GM21529 (cell line): Measurements from ENCODE around the gene NCBP2L.

Experiments used
- ATAC-seq: cut with Tn5 transposase; IDR thresholded peaks from one replicate; pipeline ENCODE4 v1.9.1; 2021; ENCODE audit not compliant: unreplicated experiment

The NCBP2L gene

GRCh38 chrX:107752043-107752442, 25.5 kb upstream of the NCBP2L start:
- ATAC-seq: no peak

- no peak for ATAC-seq
Observed at GRCh38 chrX:107752714-107753113, 24.8 kb upstream of the NCBP2L start.

DNA sequence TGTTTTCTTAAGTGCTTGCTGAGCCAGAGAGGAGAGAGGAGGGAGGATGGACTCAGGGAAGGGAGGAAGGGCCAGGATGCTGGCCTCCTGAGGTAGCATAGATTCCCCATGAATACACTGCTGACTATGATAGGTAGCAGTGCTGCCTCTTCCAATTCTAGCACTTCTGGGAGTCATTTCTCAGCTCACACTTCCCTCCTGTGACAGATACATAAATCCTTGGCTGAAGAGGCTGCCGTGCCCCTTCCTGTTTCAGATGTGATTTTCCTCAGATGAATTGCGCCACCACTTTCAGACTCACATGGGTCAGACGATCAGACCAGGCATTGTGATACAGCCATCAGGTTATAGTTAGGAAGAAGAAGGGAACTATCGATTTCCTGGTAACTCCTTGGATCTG, 24.3 kb upstream of the NCBP2L start:
- no peak for ATAC-seq

DNA sequence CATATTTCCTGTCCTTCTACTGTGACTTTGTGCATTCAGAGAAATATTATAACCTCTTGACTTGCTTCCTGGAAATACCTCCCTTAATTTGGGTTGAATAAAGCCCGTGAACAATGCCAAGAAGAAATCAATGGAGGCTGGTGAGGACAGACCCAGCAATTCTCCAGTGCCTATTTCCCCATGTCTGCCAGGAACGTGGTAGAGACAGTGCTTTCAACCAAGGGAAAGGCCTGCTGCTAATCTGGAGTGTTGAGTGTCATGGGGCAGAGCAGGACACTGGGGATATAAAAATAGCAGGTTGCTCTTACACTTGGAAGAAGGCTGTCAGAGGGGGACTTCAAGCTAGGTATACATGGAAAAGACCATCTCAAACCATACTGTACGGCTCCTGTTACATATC, 21.8 kb upstream of the NCBP2L start:
- ATAC-seq: no peak

DNA sequence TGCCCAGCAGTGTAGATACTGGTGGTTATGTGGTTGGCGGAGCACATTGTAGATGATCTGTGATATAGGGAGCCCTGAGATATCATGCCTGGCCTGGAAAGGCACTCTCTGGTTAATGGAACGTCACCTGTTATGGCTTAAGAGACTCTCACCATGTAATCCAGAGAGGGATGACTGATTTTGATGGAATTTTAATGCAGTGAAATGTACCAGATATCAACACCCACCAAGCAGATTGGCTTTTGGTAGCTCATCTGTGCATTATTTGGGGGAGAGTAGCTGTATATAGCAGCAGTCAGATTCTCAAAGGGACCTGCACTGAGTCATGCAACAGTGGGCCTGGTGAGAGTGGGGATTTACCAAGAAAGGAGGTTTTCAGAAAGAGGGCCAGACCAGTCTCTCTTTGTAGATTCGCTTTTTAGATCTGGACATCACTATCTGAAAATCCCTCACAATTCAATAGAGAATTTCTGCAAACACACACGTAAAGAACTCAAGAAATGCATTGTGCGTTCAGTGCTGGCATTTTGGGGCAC, 19.2 kb upstream of the NCBP2L start:
- no peak for ATAC-seq

GRCh38 chrX:107760304-107761077, 17.0 kb upstream of the NCBP2L start:
- ATAC-seq: no peak

DNA sequence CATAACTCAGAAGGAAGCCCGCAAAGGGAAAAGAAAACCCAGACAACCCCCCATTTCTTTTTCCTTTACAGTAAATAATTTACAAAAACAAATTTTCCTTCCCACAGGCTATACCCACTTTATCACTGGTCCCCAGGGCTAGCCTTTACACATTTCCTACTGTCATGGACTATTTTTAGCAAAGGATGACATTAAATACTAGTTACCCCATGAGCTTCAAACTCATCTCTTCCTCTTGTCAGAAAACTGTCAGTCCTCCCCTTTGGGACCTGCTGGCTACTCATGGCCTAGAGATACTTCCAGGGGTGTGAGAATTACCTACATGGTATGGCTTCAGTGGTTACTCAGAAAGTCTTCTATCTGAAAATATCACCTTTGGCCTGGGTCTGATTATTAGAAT, 13.9 kb upstream of the NCBP2L start:
- ATAC-seq: no peak

GRCh38 chrX:107764845-107765608, 12.5 kb upstream of the NCBP2L start:
- ATAC-seq: no peak

DNA sequence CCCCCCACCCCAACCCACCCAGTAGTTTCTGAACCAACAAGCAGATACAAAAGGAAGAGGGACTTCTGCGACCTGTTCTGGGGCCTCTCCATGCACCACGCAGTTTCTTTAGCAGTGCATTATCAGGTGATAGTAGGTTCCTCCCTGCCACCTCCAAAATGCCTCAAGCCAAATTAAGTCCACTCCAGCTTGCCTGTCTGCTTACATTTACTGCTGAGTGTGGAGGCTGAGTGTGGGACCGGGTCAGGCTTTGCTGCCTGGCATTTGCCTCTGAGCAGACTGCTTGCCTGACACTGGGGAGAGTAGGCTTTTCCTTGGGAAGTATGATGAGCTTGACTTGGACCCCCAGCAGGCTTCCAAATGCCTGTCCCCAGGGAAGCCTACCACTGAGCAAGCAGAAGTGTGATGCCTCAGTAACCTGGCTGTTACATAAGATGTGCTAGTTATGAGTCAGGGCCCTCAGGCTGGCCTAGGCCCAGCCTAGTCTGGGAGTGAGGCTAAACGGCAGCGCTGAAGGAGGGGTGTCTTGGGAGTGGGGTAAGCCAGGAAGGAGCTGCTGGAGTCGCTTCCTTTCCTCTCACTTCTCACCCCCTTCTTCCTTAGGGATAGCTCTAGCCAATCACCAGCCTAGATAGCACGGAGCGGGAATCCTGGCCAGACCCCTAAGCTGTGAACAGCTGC, 10.9 kb upstream of the NCBP2L start:
- peak; percentile 65 for ATAC-seq

- ATAC-seq: no peak
Observed at GRCh38 chrX:107768051-107768450, 9.5 kb upstream of the NCBP2L start.

DNA sequence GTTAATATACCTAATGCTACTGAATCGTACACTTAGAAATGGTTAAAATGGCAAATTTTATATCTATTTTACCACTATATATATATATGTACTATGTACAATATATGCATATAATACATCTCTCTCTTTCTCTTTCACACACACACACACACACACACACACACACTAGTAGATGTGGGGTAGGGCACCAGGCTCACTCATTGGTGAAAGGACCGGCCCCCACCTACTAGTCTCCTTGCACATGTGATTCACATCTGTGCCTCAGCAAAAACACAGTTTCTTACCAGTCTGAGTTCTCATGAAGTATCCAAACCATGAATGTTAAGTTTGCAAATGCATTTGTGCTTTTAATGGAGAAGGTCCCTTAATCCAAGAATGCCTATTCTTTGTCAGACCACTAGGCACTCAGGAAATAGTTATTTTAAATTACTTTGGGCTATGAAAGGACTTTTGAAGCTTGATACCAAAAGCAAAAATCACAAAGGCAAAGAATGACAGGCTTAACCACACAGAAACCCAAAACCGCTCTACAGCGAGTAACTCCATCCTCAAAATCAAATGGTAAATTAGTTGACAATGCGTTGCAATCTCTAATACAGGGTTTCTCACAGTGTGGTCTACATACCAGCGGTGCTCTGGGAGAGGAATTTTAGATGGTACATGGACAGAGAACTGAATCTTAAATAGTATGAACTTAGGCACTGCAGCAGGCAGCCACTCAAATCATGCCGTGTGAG, 7.8 kb upstream of the NCBP2L start:
- ATAC-seq: no peak

GRCh38 chrX:107773206-107773605, 4.3 kb upstream of the NCBP2L start:
- ATAC-seq: no peak

DNA sequence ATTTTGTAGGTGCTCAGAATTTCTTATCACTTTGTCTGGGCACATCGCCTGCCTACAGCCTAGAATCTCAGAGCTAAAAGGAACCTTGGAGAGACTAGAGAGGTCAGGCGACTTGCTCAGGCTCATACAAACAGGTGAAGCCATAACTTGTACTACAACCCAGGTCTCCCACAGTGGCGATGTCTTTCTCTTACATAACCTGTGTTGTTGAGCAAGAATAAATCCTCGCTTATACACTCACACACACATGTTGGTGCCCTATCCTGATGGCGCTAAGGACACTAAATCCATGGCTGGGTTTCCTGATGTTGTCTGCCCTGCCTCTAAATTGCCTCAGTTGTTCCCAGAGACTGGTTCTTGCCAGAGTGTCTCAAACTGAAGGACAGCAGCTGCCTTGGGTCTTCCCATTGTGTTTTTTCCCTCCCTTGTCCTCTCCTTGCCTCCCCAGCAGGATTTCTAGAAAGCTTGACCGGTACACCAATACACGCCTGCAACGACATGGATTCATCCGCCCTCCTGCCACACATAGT, 3.6 kb upstream of the NCBP2L start:
- ATAC-seq: no peak

DNA sequence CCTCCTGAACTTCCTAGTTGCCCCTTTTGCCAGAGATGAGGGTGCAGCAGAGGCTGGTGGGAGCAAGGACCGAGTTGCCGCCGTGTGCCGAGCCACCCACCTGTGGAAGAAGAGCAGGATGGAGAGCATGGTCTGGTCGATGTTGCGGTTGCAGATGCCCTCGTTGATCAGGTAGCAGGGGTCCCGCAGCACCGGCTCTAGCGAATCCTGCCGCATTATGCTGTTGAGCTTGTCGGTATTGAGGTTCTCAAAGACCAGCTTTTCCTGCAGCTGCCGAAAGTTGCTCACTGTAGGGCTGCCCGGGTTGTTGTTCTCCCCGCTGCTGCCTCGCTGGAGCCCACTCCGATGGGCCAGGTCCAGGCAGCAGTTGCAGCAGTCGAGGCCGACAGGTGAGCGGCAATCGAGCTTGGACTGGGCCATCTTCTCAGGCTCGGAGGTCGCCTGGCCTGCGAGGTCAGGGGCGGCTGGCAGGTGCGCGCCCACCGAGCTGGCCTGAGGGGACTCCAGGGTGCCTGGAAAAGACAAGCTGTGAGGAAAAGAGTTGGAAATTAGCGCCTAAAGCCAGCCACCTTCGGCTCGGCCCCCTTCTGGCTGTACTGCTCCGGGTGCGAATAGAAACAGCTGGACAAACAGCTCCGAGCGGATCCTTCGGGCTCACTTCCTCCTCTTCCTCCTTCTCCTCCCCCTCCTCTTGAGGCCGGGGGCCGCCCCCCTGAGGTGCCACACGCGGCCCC, 2.4 kb upstream of the NCBP2L start:
- peak; percentile 16 for ATAC-seq

DNA sequence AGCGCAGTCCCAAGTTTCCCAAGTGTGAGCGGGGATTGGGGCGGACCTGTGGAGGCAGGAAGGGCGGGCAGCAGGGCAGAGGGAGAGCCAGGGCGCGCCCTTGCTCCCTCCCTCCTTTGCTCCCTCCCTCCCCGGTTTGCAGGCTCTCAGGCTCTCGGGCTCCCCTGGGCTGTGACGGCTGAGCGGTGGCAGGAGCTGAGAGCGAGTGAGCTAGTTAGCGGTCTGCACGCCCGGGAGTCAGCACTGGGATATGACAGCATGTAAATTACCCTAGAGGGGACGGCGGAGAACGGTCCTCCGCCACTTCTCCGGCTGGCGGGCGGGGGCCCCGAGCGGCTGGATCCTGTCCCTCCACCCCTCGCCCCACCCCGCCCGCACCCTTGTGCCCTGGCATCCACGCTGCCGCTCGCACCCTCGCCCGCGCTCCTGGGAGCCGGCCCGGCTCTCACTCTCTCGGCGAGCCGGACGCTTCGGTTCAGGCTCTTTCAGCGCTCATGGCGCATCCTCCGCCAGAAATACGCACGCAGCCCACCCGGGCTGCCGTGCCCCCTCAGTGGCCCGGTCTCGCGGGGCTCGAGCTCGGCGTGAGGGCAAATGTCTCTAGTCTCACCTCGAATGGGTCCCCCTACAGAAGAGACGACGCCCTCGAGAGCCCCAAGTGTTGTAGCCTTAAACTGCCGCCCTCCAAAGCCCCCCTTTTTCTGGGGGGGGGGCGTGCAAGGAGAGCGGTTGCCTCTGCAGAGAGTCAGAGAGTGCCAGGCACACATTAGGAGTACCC, 1.6 kb upstream of the NCBP2L start, which contains the start of gene TSC22D3:
Gene TSC22D3, minus strand, starts transcription at position 54 of the 778 bp plus-strand sequence. CDS start 368 bp downstream, outside the sequence.
- ATAC-seq: peak; percentile 81

DNA sequence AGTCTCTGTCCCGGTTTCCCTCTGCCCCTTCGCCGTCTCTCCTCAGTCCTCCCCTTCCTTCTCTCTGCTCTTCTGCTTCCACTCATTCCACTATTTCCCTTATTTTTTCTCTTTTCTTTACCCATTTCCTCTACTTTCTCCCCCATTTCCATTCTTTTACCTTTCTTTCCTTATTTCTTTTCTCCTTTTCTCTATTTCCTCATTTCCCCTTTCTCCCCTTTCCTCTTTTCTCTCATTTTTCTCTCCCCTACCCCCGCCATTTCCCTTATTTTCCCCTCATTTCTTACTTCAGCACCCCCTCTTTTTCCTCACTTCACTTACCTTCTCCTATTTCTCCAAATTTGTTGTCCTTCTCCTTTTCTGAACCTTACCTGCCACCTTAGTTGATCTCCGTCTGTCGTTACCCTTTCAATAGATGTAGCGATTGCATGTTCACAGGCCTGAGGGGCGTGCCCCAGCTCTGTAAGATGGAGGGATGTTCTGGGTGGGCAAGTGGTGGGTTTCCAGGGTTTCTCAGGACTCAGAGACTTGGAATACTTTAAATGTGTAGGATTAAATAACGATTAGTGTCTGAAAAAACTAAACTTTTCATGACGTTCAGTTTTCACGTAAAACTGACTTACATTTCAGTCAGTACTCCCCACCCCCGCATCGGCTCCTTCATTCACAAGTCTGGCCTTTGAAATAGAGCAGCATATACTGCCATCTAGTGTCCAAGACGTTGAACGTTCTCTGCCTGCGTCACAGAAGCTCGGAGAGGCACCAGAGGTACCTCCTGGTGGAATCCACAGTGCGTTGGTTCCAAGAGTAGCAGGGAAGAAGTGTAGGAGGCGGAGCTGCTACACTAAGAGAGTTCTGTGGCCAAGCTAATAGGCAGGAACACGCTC, 641 bp upstream of the NCBP2L start:
- peak; percentile 79 for ATAC-seq

- ATAC-seq: no peak
Observed at GRCh38 chrX:107780525-107780924, 3.0 kb downstream of the NCBP2L start.

DNA sequence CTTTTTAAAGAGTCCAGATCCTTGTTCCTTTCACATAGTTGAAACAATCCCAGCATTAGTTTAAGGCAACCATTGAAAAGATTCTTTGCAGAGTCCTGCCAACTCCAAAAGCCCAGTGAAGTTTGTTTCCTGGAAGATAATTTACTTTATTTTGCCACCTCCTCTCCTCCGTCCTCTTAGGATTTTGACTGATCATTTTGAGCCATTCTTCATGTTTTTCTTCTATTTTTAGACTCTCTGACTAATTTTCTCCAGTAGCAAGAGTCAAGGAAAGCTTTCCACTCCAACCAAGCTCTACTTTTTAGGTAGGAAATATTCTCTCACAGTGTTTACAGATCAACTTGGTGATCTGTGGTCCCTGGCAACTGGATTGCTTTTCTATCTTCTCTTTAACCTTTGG, 10.3 kb downstream of the NCBP2L start:
- no peak for ATAC-seq
